Stimulated activated naive CD8-positive, alpha-beta T cell treated with anti-CD3 and anti-CD28 coated beads, Interleukin-15, Interleukin-2, amounts not matched to agents 100 ng/mL and 50 ng/mL, for 24 hours (primary cell): ENCODE results near the gene LETM1.

ENCODE experiments used
- H3K27ac Mint-ChIP-seq: one replicate; pipeline ENCODE4 v1.8.0; 2021; ENCODE audit warnings: mild to moderate bottlenecking, mixed read lengths
- H3K27me3 Mint-ChIP-seq: one replicate; pipeline ENCODE4 v1.8.0; 2021; ENCODE audit warnings: mixed read lengths
- H3K36me3 Mint-ChIP-seq: one replicate; pipeline ENCODE4 v1.8.0; 2021; ENCODE audit warnings: low read depth, mixed read lengths
- H3K4me1 Mint-ChIP-seq: one replicate; pipeline ENCODE4 v1.8.0; 2021; ENCODE audit warnings: low read depth, mixed read lengths
- H3K4me3 Mint-ChIP-seq: one replicate; pipeline ENCODE4 v1.8.0; 2021; ENCODE audit warnings: mild to moderate bottlenecking, mixed read lengths
- H3K9me3 Mint-ChIP-seq: one replicate; pipeline ENCODE4 v1.8.0; 2021; ENCODE audit warnings: mixed read lengths

The LETM1 gene

GRCh38 chr4:1784789-1785591, 71.0 kb downstream of the LETM1 start:
- no peaks in the 10 kb centered on the region for H3K9me3 Mint-ChIP-seq
- no peaks in the 10 kb centered on the region for H3K4me1 Mint-ChIP-seq
- H3K27me3 Mint-ChIP-seq: no peaks in the 10 kb centered on the region
- no peak overlapping the region for H3K4me3 Mint-ChIP-seq
- H3K36me3 Mint-ChIP-seq: no peaks in the 10 kb centered on the region
- H3K27ac Mint-ChIP-seq: no peak overlapping the region

DNA sequence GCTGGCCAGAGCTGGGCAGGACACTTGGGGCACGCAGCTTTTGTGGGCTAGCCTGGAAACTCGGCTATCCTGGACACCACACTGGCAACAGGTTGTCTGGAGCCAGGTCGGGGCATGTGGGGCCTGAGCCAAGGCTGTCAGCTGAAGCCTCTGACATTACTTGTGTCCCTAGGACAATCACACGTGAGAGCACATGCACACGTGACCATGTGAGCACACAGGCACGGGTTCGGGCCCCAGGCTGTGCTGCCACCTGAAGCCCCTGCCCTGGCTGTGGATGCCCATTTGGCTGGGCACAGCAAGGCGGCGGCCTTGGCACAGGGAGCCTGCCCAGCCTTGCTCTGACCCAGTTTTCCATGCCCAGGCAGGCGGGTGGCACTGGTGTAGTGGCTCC, 71.6 kb downstream of the LETM1 start:
- Mint-ChIP-seq H3K4me3 (no peak overlapping the region), H3K36me3 (no peaks in the 10 kb centered on the region), H3K27me3 (no peaks in the 10 kb centered on the region), H3K27ac (no peak overlapping the region), H3K4me1 (no peaks in the 10 kb centered on the region), H3K9me3 (no peaks in the 10 kb centered on the region)

- Mint-ChIP-seq H3K4me3 (no peak overlapping the region), H3K27ac (no peak overlapping the region)
Observed at GRCh38 chr4:1783970-1784369, 72.0 kb downstream of the LETM1 start.

DNA sequence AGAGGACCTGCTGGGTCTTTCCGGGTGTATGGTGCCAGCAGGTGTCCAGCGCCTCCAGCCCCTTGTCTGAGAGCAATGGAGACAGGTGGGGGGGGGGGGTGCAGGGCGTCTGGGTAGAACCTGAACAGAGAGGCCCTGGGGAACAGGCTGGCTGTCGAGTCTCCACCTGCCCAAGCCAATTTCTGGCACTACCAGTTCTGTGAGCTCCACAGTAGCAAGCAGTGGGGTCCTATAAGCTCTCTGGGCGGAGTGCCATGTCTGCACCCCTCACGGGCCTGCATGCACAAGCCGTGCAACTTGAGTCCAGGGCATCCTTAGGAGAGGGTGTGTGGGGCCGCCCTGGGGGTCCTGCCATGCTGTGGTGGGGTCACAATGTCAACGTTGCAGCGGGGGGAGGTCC, 72.9 kb downstream of the LETM1 start:
- no peaks in the 10 kb centered on the region for H3K27me3 Mint-ChIP-seq
- no peaks in the 10 kb centered on the region for H3K4me1 Mint-ChIP-seq
- no peaks in the 10 kb centered on the region for H3K36me3 Mint-ChIP-seq
- no peak overlapping the region for H3K4me3 Mint-ChIP-seq
- no peaks in the 10 kb centered on the region for H3K9me3 Mint-ChIP-seq
- H3K27ac Mint-ChIP-seq: no peak overlapping the region

More at GRCh38 chr4:1783970-1784369, 72.0 kb downstream of the LETM1 start:
- Mint-ChIP-seq H3K9me3 (no peaks in the 10 kb centered on the region), H3K36me3 (no peaks in the 10 kb centered on the region), H3K27me3 (no peaks in the 10 kb centered on the region), H3K4me1 (no peaks in the 10 kb centered on the region)

- H3K9me3 Mint-ChIP-seq: no peaks in the 10 kb centered on the region
- H3K27ac Mint-ChIP-seq: no peak overlapping the region
- no peak overlapping the region for H3K4me3 Mint-ChIP-seq
- no peaks in the 10 kb centered on the region for H3K36me3 Mint-ChIP-seq
- no peaks in the 10 kb centered on the region for H3K27me3 Mint-ChIP-seq
- H3K4me1 Mint-ChIP-seq: no peaks in the 10 kb centered on the region
Observed at GRCh38 chr4:1780435-1780834, 75.5 kb downstream of the LETM1 start.

DNA sequence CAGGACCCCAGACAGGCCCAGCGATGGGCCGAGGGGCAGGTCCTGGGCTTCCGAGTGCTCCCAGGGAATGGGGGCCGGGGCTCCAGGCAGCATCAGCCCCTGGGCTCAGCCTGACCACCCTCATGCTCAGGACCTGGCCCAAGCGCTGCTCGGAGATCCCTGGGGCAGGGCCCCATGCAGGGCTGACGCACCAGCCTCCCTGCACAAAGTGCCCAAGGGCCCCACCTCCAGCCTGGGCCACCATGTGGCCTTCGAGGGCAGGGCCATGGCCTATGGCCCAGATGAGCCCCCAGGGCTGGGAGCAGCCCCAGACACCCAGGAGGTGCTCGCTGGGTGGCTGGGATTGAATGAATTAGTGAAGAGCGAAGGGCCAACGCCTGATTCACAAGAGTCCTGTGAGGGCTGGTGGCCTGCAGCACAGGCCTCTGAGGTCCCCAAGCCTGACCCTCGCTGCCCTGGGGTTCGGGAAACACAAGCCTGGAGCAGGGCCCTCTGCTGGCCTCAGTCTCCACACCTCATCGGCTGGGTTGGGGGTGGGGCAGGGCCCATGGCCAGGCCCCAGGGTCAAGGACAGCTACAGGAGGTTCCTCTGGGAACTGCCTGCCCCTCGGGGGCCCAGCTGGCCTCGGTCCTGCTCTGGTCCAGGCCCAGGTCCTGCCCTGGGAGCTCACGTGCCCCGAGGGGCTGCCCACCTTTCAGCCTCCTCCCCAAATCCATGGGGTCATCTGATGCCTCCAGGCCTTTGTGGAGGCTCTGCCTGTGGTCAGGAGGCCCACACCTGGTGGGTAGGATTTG, 76.2 kb downstream of the LETM1 start:
- no peaks in the 10 kb centered on the region for H3K27me3 Mint-ChIP-seq
- no peaks in the 10 kb centered on the region for H3K9me3 Mint-ChIP-seq
- no peak overlapping the region for H3K4me3 Mint-ChIP-seq
- no peak overlapping the region for H3K27ac Mint-ChIP-seq
- H3K4me1 Mint-ChIP-seq: no peaks in the 10 kb centered on the region
- H3K36me3 Mint-ChIP-seq: no peaks in the 10 kb centered on the region

DNA sequence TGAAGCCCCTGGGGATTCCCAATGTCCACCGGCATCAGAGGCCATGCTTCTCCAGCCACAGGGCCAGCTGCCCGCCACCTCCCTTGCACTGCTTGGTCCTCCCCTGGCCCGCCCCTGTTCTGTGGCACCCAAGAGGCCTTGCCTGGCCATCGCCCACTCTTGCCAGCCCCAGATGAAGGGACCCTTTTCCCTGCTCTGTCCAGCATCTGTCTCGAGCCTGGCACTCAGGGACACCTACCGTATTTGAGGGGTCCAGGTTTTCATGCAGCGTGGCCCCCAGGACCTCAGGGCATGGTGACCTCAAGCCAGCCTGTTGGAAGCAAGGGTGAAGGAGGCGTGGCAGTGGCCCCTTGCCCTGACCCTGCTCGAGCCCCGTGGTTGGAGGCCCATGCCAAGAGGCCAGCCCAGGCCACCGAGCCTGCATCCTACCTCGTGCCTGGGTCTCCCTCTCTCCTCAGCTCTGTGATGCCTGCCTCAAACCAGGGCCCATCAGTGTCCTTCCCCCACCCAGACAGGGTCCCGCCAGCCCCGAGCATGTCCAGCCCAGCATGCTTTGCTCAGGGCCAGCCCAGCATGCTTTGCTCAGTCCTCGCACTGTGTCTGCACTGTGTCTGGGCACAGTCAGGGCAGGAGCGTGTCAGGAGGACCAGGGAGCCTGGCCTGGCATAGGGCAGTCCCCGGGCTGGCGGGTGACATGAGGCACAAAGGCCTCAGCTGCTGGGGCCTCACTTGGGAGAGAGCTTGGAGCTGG, 77.1 kb downstream of the LETM1 start:
- no peaks in the 10 kb centered on the region for H3K9me3 Mint-ChIP-seq
- H3K36me3 Mint-ChIP-seq: no peaks in the 10 kb centered on the region
- H3K27me3 Mint-ChIP-seq: no peaks in the 10 kb centered on the region
- H3K4me3 Mint-ChIP-seq: no peak overlapping the region
- H3K27ac Mint-ChIP-seq: no peak overlapping the region
- no peaks in the 10 kb centered on the region for H3K4me1 Mint-ChIP-seq

GRCh38 chr4:1777822-1778641, 77.9 kb downstream of the LETM1 start:
- no peak overlapping the region for H3K4me3 Mint-ChIP-seq
- no peaks in the 10 kb centered on the region for H3K4me1 Mint-ChIP-seq
- no peaks in the 10 kb centered on the region for H3K9me3 Mint-ChIP-seq
- H3K27me3 Mint-ChIP-seq: no peaks in the 10 kb centered on the region
- H3K27ac Mint-ChIP-seq: no peak overlapping the region
- H3K36me3 Mint-ChIP-seq: no peaks in the 10 kb centered on the region

GRCh38 chr4:1776521-1777161, 79.3 kb downstream of the LETM1 start:
- Mint-ChIP-seq H3K27ac (no peak overlapping the region), H3K36me3 (no peaks in the 10 kb centered on the region), H3K9me3 (no peaks in the 10 kb centered on the region), H3K4me1 (peaks cover 3% of the 10 kb centered on the region), H3K27me3 (no peaks in the 10 kb centered on the region), H3K4me3 (no peak overlapping the region)

GRCh38 chr4:1775731-1776500, 80.0 kb downstream of the LETM1 start:
- Mint-ChIP-seq H3K27ac (no peak overlapping the region), H3K4me1 (peaks cover 3% of the 10 kb centered on the region), H3K9me3 (no peaks in the 10 kb centered on the region), H3K4me3 (no peak overlapping the region), H3K27me3 (no peaks in the 10 kb centered on the region), H3K36me3 (no peaks in the 10 kb centered on the region)

- no peaks in the 10 kb centered on the region for H3K36me3 Mint-ChIP-seq
- peaks cover 3% of the 10 kb centered on the region for H3K4me1 Mint-ChIP-seq
- H3K27me3 Mint-ChIP-seq: no peaks in the 10 kb centered on the region
- no peaks in the 10 kb centered on the region for H3K9me3 Mint-ChIP-seq
- no peak overlapping the region for H3K27ac Mint-ChIP-seq
- H3K4me3 Mint-ChIP-seq: no peak overlapping the region
Observed at GRCh38 chr4:1773754-1774153, 82.2 kb downstream of the LETM1 start.

DNA sequence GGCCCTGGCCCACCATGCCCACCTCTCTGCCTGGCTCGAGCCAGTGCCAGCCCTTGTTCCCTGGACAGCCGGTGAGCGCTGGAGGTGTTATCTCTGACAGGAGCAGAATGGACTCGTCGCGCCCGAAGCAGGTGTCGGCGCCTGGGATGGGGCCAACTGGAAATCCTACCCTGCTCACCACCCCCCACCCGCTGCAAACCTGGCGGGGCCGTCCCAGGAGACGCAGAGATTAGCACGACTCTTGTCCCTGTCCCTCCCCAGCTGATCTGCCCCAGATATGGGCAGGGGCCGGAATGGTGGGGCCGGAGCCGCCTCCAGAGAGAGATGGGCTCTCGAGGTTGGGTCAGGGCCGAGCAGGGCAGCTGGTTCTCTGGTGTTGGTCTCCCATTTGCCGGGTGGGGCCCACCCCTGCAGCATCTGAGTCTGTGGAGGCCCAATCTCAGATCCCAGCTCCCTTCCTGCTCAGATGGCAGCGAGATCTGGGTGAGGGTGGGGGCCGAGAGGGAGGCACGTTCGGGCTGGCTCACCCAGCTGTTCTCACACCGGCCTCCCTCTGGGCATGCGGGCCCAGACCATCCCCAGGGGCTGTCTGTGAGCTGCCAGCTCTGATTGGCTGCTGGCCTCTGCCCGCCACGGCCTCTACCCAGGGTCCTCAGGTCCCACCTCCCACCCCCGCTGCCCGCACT, 83.0 kb downstream of the LETM1 start:
- Mint-ChIP-seq H3K4me3 (no peak overlapping the region), H3K27me3 (peaks cover 4% of the 10 kb centered on the region), H3K36me3 (no peaks in the 10 kb centered on the region), H3K9me3 (no peaks in the 10 kb centered on the region), H3K4me1 (peaks cover 3% of the 10 kb centered on the region), H3K27ac (no peak overlapping the region)
